ENCODE results near the gene TMEM151A.

DNA sequence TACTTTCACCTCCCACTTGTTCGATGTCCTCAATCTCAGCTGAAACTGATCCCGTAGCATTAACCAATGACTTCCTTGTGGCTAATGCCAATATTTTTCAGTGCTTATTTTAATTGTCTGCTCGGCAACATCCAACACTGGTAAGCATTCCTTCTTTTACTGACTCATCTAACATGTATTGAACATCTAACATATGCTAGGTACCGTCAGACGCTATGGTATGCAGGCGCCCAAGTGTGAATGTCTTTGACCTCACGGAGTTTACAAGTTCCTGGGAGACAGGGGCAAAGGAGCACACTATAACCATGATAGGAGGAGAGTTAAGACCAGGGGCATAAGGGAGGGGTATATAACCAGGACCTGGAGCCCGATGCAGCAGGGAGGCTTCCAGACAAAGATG lies 51.5 kb downstream of the TMEM151A start:
- TF ChIP-seq, protein P1, sequence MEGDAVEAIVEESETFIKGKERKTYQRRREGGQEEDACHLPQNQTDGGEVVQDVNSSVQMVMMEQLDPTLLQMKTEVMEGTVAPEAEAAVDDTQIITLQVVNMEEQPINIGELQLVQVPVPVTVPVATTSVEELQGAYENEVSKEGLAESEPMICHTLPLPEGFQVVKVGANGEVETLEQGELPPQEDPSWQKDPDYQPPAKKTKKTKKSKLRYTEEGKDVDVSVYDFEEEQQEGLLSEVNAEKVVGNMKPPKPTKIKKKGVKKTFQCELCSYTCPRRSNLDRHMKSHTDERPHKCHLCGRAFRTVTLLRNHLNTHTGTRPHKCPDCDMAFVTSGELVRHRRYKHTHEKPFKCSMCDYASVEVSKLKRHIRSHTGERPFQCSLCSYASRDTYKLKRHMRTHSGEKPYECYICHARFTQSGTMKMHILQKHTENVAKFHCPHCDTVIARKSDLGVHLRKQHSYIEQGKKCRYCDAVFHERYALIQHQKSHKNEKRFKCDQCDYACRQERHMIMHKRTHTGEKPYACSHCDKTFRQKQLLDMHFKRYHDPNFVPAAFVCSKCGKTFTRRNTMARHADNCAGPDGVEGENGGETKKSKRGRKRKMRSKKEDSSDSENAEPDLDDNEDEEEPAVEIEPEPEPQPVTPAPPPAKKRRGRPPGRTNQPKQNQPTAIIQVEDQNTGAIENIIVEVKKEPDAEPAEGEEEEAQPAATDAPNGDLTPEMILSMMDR (conservative IDR thresholded peaks at IDR 0.05; ENCODE audit: low read depth, low read length): no peak
- TF ChIP-seq EZH2 (IDR thresholded peaks at IDR 0.05; ENCODE audit: borderline replicate concordance, low read depth, low read length, poor library complexity, severe bottlenecking): no peak

All from A673 (cell line).